Gastroesophageal sphincter (tissue), 4 donors: ENCODE results near the gene SAA2. TPM values are rescaled to one million over a fixed set of nuclear protein-coding genes. Genes with fewer than 3 reads are reported as not detected.

ENCODE experiments used
- ATAC-seq: fragments of 150-250 bp; one replicate; pipeline ENCODE4 v1.9.1; 2016; ENCODE audit warnings: mild to moderate bottlenecking, moderate library complexity
- H3K27ac ChIP-seq, 4 donors: fragments of 200-600 bp; sonication (generic) in 3 of 4; 1 replicate in 3 of 4; 2 replicates in 1 of 4; pipeline ENCODE4 v1.5.1; 2016 to 2019
- H3K27me3 ChIP-seq: fragments of 200-600 bp; sonication (generic); one replicate; pipeline ENCODE4 v1.5.1; 2019
- H3K36me3 ChIP-seq, 2 donors: fragments of 200-600 bp; sonication (generic); one replicate each; pipeline ENCODE4 v1.5.1; 2019; ENCODE audit warnings: control low read depth in 1 of 2
- H3K4me1 ChIP-seq, 3 donors: fragments of 200-600 bp; sonication (generic); 1 replicate in 2 of 3; 2 replicates in 1 of 3; pipeline ENCODE4 v1.5.1; 2016 to 2019; ENCODE audit warnings: control low read depth in 2 of 3
- H3K4me3 ChIP-seq, 2 donors: fragments of 200-600 bp; sonication (generic); one replicate each; pipeline ENCODE4 v1.5.1; 2019; ENCODE audit warnings: mild to moderate bottlenecking in 1 of 2, moderate library complexity in 1 of 2
- H3K9me3 ChIP-seq, 3 donors: fragments of 200-600 bp; sonication (generic); one replicate each; pipeline ENCODE4 v1.5.1; 2017 to 2019; ENCODE audit warnings: control low read depth in 2 of 3
- EP300 ChIP-seq: sonication (generic); formaldehyde crosslinking; IDR thresholded peaks from one replicate; pipeline ENCODE4 v1.6.1; 2017; ENCODE audit warnings: antibody characterized with exemption, mild to moderate bottlenecking
- POLR2A ChIP-seq, 2 donors: fragments of 450-650 bp; IDR thresholded peaks; one replicate each; pipeline ENCODE4 v1.6.1; 2017; ENCODE audit warnings: antibody characterized with exemption in 2 of 2, mild to moderate bottlenecking in 2 of 2, moderate library complexity in 1 of 2
- POLR2AphosphoS5 ChIP-seq: sonication (generic); formaldehyde crosslinking; IDR thresholded peaks from one replicate; pipeline ENCODE4 v1.6.1; 2017; ENCODE audit warnings: antibody characterized with exemption
- WGBS, 2 donors: methylation state at CpG; one replicate each; pipeline ENCODE4 v1.1.5; 2018; ENCODE audit warnings: low coverage in 1 of 2; 5-methylcytosine and 5-hydroxymethylcytosine counted together
- total RNA-seq, 4 donors: library from RNA; depleted of rRNA; stranded (reverse); fragments of >200 nt; gene quantifications; one replicate each; pipeline ENCODE4 v1.1.0, GENCODE V29; 2016
- TF ChIP-seq, protein P1 (sequence below), 4 experiments: fragments of 200-600 bp in 2 of 4; fragments of 450-650 bp in 2 of 4; sonication (generic) in 1 of 4; IDR thresholded peaks; one replicate each; pipeline ENCODE4 v1.5.1; 2017 to 2019; ENCODE audit warnings: antibody characterized with exemption in 4 of 4, mild to moderate bottlenecking in 2 of 4, moderate library complexity in 2 of 4

SAA2 gene
- 10 to 100 TPM in 2 of 4 donors, not detected in 2; 18.6 to 36.5 TPM for total RNA-seq

DNA sequence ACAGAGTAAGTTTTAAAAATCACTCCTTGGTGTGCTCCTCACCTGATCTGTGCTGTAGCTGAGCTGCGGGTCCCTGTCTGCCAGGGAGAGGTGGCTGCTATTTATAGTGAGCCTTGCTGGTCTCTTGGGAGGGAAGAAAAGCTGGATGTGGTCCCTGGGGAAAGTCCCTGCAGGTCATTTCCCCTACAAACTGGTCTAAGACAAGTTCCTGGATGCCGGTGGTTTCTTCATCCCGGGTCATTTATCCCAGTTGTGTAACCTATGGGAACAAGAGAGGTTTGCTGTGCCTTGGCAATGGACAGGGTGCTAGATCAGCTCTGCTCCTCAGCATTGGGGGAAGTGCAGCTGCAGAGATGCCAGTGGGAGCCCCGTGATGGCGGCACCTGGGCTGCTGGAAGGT is at the start of gene SAA2:
Gene SAA2 (minus strand): TSS at position 108 of the 400 bp plus-strand sequence. CDS start 657 bp downstream, outside the sequence.
- H3K27ac ChIP-seq: no peak within 1 kb of the TSS
- 73% methylated on average over 2 of the region's 5 CpGs; no CpG with 5 or more reads in 1 of the 2 donors for WGBS, 2 donors
- no peaks in the 10 kb centered on the region for H3K9me3 ChIP-seq
- H3K27me3 ChIP-seq: peaks cover 3% of the 10 kb centered on the region
- H3K36me3 ChIP-seq: no peaks in the 10 kb centered on the region
- H3K4me3 ChIP-seq: no peak within 1 kb of the TSS
- no peak for ATAC-seq
- TF ChIP-seq POLR2AphosphoS5 (no peak), POLR2A (IDR thresholded peaks at IDR 0.05) (no peak), EP300 (no peak)
- TF ChIP-seq, protein P1, sequence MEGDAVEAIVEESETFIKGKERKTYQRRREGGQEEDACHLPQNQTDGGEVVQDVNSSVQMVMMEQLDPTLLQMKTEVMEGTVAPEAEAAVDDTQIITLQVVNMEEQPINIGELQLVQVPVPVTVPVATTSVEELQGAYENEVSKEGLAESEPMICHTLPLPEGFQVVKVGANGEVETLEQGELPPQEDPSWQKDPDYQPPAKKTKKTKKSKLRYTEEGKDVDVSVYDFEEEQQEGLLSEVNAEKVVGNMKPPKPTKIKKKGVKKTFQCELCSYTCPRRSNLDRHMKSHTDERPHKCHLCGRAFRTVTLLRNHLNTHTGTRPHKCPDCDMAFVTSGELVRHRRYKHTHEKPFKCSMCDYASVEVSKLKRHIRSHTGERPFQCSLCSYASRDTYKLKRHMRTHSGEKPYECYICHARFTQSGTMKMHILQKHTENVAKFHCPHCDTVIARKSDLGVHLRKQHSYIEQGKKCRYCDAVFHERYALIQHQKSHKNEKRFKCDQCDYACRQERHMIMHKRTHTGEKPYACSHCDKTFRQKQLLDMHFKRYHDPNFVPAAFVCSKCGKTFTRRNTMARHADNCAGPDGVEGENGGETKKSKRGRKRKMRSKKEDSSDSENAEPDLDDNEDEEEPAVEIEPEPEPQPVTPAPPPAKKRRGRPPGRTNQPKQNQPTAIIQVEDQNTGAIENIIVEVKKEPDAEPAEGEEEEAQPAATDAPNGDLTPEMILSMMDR (IDR thresholded peaks at IDR 0.05): no peak
- no peaks in the 10 kb centered on the region for H3K4me1 ChIP-seq

DNA sequence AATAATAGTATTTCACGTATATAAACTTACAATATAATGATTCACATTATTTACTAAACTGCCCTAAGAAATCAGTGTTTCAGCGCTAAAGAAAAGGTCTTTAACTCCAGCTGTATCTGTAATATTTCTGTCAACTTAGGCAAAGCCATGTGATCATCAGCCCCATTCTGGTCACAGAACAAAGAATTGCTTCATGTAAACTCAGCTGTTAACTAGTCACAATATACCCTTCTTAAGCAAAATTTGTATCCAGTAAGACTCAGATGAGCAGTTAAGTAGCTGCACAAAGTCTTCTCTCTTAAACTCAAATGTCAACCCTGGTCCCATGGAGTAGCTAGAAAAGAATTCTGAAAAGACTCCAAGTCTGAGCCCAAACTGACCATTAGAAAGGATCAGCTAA is 46.8 kb upstream of the SAA2 start:
- H3K27ac ChIP-seq: no peak overlapping the region
- WGBS, 2 donors: 74 to 100% methylated on average over 1 to 2 of the region's 2 CpGs

DNA sequence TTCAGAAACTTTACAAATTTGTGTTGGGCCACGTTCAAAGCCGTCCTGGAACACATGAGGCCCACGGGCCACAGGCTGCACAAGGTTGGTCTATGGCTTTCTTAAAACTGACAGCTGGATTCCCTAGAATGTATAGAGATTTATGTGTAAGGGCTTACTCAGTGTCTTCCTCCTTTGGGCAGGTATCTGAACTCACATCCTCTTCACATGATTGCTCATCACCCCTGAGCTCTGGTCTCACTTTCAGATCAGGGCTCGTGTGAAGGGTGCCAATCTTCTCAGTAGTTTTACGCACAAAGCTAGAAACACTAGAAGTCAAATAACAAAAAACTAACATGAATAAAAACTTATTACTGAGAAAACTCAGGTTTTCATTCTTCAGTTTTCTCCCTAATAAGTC is 46.4 kb upstream of the SAA2 start:
- H3K4me1 ChIP-seq: no peaks in the 10 kb centered on the region
- peaks cover 11 to 100% of the 10 kb centered on the region in 2 donors for H3K36me3 ChIP-seq
- no peak for ATAC-seq
- TF ChIP-seq POLR2AphosphoS5 (no peak), POLR2A (IDR thresholded peaks at IDR 0.05) (no peak), EP300 (no peak)
- TF ChIP-seq, protein P1 (IDR thresholded peaks at IDR 0.05): no peak
- no peaks in the 10 kb centered on the region for H3K27me3 ChIP-seq
- H3K4me3 ChIP-seq: no peak overlapping the region
- WGBS, 2 donors: 90 to 93% methylated on average over 3 to 5 of the region's 5 CpGs
- no peak overlapping the region for H3K27ac ChIP-seq
- no peaks in the 10 kb centered on the region for H3K9me3 ChIP-seq

More for the DNA sequence above, 46.8 kb upstream of the SAA2 start:
- Histone ChIP-seq H3K4me1 (no peaks in the 10 kb centered on the region), H3K9me3 (no peaks in the 10 kb centered on the region), H3K36me3 (peaks cover 11 to 100% of the 10 kb centered on the region in 2 donors), H3K27me3 (no peaks in the 10 kb centered on the region), H3K4me3 (no peak overlapping the region)
- no peak for ATAC-seq
- TF ChIP-seq POLR2A (IDR thresholded peaks at IDR 0.05) (no peak), POLR2AphosphoS5 (no peak), EP300 (no peak)
- TF ChIP-seq, protein P1 (IDR thresholded peaks at IDR 0.05): no peak

DNA sequence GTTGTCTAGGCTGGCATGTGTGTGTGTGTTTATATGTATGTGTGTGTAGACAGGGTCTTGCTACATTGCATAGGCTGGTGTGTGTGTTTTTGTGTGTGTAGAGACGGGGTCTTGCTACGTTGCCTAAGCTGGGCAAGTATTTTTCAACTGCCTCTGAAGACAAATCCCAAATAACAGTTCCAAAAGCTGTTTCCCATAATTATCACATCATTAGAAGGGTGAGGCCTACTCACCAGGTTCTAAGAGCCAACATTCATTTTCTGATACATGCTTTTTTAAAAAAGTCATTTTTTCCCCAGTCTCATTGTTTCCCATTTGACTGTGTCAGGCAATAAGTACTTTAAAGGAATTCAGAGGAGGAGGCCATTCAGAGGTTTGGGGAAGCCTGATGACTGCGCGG is 40.4 kb upstream of the SAA2 start:
- Histone ChIP-seq H3K4me3 (no peak overlapping the region), H3K9me3 (no peaks in the 10 kb centered on the region), H3K27me3 (no peaks in the 10 kb centered on the region), H3K27ac (no peak overlapping the region), H3K4me1 (no peaks in the 10 kb centered on the region), H3K36me3 (peaks cover 21 to 98% of the 10 kb centered on the region in 2 donors)
- TF ChIP-seq, protein P1 (IDR thresholded peaks at IDR 0.05): no peak
- TF ChIP-seq POLR2A (IDR thresholded peaks at IDR 0.05) (no peak), EP300 (no peak), POLR2AphosphoS5 (no peak)
- WGBS, 2 donors: 89 to 98% methylated on average over 4 of the region's 4 CpGs
- ATAC-seq: no peak

DNA sequence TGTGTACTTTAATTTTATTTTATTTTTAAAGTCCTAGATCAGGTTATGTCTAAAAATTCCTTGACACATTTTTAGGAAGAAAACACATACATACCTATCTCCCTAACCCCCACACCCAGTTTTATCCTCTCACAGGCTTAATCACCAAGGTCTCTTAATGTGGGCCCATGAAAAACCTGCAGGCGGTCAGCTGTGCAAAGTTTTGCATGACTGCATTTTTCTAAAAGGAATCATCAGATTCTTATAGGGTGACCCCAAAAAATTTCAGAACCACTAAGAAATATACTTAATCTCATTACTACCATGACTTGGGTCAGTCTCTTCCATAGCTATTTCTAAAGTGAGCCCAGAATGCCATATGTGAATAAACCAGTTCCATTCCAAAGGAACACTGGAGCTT is 37.4 kb upstream of the SAA2 start:
- no peaks in the 10 kb centered on the region for H3K27me3 ChIP-seq
- WGBS, 2 donors: 100% methylated on average over 1 of the region's 1 CpG
- TF ChIP-seq, protein P1 (IDR thresholded peaks at IDR 0.05): no peak
- TF ChIP-seq EP300 (no peak), POLR2A (IDR thresholded peaks at IDR 0.05) (no peak), POLR2AphosphoS5 (no peak)
- no peak overlapping the region for H3K4me3 ChIP-seq
- ATAC-seq: no peak
- H3K27ac ChIP-seq: no peak overlapping the region
- H3K9me3 ChIP-seq: no peaks in the 10 kb centered on the region
- peaks cover 15 to 97% of the 10 kb centered on the region in 2 donors for H3K36me3 ChIP-seq
- no peaks in the 10 kb centered on the region for H3K4me1 ChIP-seq
